Measurements from ENCODE around the gene ABCD3.
"Not testable (repeated sequence)": the region's sequence is repeated elsewhere in the genome, so short reads cannot be mapped to it uniquely, and the experiment has no call there.

ABCD3 gene

GRCh38 chr1:94552071-94552586 lies 133.9 kb downstream of the ABCD3 start:
- no peak for DNase-seq

GRCh38 chr1:94553323-94553730 lies 135.1 kb downstream of the ABCD3 start:
- DNase-seq = no peak

GRCh38 chr1:94553931-94554330 lies 135.7 kb downstream of the ABCD3 start:
- DNase-seq = no peak

GRCh38 chr1:94554580-94554979 lies 136.4 kb downstream of the ABCD3 start:
- DNase-seq = no peak

GRCh38 chr1:94555091-94555490 lies 136.9 kb downstream of the ABCD3 start:
- DNase-seq = no peak

GRCh38 chr1:94559921-94560320 lies 141.7 kb downstream of the ABCD3 start:
- no peak for DNase-seq

- DNase-seq = peak in 1 of 2 experiments; percentile 18
Observed at GRCh38 chr1:94560333-94560732, 142.1 kb downstream of the ABCD3 start.

GRCh38 chr1:94562519-94563260 lies 144.5 kb downstream of the ABCD3 start:
- DNase-seq = no peak

GRCh38 chr1:94565901-94566300 lies 147.7 kb downstream of the ABCD3 start:
- no peak for DNase-seq

- DNase-seq = not testable (repeated sequence)
Observed at GRCh38 chr1:94566436-94566835, 148.2 kb downstream of the ABCD3 start.

- DNase-seq = not testable (repeated sequence)
Observed at GRCh38 chr1:94567975-94568607, 149.9 kb downstream of the ABCD3 start.

All from SW 1271 (cell line).